CD4-positive, alpha-beta T cell treated with Interleukin-17A for 4 hours (primary cell): ENCODE data around the gene NOX3.
A peak's percentile ranks its signal among the peaks of the same experiment; 100 is the strongest.
"Not testable (repeated sequence)": the region's sequence is repeated elsewhere in the genome, so short reads cannot be mapped to it uniquely, and the experiment has no call there.

Experiments used
- DNase-seq: peaks from one replicate; pipeline ENCODE4 v3.0.0-alpha.2; 2020; ENCODE audit warnings: mixed read lengths

The NOX3 gene

DNA sequence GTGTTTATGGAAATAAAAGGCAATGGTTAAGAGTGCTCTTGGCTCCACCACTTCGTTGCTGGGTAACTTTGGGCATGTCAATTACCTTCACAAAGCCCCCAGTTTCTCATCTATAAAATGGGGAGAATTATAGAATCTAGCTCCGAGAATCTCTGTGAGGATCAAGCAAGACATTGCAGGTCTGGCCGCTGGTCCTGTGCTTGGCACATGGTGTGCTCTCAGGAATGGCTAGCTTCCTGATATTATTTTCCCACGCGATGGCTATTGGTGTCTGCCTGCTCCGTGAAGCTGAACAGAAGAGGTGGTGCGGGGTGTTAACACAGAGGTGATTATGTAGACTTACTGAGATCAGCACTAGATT is 57.0 kb downstream of the NOX3 start:
- DNase-seq, result no peak

DNA sequence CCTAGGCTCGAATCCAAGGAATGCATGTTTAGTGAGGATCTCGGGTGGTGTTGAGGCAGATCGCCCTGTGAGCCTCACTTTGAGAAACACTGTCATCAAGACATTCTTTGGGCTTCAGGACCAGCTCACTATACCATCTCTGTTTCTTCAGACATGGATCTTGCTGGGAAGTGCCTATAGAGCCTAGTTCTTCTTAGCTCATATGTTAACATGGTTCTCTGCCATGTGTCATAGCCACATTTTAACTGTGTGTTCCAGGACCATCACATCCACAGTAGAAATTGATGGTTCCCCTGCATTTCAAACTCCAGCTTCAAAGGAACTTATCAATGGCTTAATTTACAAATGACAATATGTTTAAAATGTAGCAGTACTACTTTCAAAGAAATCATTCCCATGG is 57.4 kb downstream of the NOX3 start:
- no peak for DNase-seq

DNA sequence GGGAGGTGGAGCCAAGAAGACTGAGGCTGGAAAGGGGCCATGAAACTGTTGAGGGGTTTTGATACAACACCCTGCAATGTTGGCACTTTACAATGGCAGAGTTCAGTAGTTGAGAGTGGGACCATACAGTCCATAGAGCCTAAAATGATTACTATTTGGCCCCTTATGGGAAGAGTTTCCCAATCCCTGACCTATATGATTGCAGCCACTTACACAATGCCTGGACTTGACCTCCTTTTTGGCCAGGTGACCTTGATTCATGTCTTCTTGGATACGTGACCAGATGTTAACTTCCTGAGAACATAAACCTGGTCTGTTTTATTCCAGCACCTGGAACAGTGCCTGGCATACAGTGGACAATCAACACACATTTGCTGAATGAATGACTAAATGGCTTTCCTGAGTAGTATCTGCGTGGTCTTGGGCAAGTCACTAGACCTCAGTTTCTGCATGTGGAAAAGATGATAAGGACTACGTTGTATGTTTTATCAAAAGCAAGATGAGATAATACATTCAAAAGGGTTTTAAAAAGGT is 58.4 kb downstream of the NOX3 start:
- DNase-seq, result no peak

DNA sequence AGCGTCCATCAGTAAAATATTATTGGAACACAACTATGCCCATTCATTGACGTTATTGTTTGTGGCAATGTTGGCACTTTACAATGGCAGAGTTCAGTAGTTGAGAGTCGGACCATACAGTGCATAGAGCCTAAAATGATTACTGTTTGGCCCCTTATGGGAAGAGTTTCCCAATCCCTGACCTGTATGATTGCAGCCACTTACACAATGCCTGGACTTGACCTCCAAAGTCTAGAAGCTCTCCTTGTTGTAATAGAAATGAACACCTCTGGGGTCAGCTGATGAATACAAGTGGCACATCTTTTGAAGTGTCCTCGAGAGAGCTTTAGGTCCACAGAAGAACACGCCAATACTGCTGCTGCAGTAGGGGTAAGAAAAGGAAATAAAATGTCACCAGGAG is 59.0 kb downstream of the NOX3 start:
- DNase-seq, result no peak

DNA sequence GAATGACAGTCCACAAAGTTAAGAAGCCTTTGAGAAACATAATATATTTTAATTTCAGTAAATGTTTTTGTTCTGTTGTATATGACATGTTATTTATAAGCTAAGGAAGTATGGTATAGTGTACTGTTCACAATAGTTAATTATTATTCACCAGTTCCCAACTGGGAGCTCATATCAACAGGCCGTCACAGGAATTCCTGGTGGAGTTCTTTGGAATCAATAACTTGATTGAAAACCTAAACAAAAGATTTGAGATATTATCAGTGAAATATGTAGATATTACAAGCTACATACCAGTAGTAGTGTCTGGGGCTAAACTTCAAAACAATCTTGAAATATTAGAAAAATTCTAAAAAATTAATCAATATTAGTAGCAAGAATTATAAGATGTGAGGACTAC is 60.3 kb downstream of the NOX3 start:
- DNase-seq, result no peak

DNA sequence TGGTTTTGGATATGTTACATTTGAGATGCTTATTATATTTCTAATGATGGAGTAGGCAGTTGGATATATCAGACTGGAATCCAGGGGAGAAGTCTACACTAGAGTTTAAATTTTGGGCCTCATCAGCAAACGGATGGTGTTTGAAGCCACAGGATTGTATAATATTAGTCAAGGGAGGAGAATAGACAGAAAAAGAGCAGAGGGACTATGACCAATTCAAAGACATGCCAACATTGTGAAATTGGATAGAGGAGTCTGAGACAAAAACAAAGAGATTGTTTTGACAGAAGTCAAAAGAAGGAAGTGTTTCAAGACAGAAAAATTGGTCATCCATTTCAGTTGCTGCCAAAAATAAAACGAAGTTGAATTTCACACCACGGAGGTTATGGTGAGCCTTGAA is 66.5 kb downstream of the NOX3 start:
- no peak for DNase-seq

DNA sequence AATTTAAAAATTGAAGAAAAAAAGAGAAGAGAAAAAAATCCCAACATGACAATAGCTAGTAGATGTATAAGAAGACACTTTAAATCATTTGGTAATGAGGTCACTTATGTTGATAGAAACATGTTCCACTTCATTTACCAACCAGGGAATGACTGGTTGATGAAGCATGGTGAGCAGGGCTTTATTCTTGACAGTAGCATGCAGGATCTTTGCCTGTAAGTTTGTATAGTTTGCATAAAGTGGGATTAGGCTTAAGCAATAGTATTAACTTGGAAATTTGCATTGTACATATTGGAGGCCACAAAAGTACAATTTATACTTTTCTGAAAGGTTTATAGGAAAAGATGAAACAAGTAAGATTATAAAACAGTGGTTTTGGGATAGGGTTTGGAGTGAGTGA is 67.0 kb downstream of the NOX3 start:
- DNase-seq, result no peak

DNA sequence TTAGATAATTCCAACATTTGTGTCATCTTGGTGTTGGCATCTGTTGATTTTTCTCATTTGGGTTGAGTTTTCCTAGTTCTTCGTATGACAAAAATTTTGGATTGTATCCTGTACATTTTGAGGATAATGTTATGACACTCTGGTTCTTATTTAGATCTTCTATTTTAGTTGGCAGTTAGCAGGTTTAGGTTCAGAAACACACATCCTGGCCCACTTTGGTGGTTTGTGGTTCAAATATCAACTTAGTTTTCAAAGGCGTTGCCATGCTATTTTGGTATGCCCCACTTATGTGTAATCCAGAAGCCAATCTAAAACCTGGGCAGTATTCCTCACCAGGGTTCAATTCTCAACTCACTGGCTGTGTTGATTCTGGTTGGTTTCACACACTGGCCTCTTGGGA is 68.2 kb downstream of the NOX3 start:
- DNase-seq, result no peak

DNA sequence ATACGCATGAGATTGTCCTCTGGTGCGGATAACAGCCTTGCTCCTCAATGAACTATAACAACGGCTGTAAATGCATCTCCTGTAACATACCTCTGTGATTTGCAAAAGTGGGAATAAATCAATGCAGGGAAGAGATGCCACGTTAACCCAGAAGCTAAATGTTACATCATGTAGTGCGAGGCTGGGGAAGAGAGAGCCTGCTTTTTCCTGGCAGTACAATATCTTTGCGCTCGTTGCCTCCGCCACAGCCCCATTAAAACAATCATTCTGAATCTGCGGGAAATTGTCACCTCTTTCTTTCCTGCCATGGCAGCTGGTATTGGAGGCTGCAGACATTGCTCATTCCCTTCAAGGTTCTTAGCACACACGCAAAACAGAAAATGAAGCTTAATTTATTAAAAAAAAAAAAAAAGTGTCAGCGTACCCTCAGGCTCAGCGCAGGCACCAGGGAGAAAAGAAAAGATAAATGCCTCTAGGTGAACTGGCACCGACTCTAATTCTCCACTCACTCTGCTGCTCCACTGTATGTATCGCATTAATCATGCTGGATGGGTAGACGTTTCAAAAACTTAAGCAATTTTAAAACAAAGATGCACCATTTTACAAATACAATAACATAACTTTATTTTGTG is 71.2 kb downstream of the NOX3 start:
- no peak for DNase-seq

DNA sequence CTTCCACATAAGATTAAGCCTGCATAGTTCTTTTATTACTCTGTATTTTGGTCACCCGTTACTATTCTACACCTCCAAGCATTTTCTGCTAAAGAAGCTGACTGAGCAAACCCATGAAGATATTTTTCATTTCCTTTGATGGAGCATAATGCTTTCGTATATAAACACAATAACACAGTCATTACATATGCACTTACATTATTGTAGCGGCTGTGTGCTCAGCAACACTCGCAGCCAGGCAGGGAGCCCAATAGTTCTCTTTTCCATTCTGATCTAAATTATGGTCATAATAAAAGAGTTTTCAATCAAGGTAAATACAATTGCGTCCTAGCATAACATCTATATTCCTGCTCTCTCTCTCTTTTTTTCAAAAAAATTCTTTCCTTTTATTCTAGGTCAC is 71.7 kb downstream of the NOX3 start:
- DNase-seq, result no peak

DNA sequence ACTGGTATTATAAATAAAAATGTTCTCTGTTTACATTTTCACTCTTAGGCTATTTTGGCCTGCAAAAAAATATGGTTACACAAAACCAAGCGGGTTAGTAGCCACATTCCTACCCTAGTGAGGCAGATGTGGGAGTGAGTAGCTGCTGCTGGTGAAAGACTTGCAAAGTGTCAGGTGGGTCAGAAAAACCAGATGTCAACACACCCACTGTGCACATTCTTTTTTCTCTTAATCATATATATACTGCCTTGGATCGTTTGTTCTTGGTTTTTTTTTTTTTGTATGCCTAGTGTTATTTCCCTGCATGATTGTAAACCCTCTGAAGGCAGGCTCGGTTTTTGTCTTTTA is 73.3 kb downstream of the NOX3 start:
- no peak for DNase-seq

DNA sequence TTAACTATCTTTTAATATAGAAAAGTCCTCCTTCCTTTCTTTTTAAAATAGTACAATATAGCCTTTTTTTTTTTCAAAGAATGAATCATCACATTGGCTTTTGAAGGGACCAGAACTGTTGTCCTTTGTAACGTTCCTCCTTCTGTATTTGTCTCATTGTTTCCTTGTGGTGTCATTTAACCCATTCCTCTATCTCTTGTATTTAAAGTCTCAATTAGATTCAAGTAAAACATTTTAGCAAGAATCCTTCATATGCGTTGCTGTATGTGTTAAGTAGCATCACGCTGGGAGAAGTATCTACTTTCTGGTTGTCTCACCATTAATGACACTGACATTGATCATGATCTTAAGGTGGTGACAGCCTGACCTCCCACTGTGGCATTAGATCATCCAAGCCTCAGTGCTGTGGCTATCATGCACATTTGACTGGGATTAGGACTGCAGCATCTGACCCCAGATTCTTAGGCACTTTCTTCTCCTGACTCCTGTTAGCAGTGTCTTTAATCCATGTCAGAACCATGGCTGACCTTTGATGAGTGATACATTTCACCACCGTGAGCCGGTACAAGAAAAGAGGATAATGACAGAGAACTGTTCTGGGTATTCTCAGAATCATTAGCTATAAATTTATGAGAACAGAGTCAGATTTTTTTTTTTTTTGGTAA is 73.8 kb downstream of the NOX3 start:
- DNase-seq, result no peak

DNA sequence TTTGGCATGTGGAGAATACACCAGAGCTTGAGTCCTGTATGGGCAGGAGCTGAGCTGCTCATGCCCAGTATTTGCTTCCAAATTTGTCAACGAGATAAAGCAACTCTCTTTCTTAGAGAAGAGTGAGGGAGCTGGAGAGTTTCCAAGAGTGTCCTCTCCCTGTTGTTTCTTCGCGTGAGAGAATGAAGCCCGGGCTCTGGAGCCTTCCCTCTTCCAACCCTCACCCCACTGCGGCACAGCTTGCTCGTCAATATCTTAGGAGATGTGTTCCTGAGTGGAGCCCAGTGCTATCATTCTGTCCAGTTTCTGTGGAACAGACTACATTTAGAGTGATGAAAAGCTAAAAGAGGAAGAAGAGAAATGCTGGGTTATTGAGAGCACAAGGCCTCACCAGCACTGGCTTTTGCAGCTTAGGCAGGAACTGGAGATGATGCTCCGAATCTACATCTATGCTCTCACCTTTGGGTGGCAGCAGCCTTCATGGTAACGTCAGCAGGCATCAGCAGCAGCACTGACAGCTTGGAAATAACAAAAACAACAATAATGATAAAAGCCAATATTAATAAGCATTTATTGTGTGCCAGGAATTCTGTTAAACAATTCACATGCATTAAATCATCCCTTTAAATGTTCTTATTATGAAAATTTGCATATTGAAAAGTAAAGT is 74.8 kb downstream of the NOX3 start:
- peak; percentile 13 for DNase-seq

DNA sequence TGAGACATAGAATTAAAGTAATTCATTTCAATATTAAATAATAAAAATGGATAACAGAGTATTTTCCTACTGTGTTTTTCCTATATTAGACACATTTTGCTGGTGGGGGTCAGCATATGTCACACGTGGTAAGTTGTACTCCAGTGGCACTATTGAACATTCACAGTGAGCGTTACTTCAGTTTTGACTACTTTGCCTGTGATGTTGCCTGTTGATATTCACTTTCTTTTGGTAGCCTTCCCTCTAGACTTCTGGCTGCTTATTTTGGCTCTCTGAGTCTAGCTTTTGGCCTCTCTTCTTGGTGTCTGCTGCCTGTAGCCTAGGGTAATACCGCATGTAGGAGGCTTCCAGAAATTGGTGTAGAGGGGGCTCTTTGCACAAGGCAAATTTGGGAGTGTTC is 76.9 kb downstream of the NOX3 start:
- no peak for DNase-seq

DNA sequence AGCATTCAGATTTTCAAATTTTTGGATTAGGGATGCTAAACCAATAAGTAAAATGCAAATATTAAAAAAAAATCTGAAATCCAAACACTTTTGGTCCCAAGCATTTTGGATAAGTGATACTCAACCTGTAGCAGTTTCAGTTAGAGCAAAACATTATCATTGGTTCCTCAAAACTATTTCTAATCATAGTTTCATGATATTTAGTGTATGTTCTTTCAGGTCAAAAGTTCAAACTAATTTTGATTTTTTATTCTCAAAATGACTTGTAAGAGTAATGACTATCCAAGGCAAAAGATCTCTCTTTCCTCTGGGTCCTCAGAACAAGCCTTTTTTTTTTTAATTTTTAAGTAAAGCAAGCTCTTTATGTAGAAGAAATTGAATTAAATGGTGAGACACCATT is 77.4 kb downstream of the NOX3 start:
- no peak for DNase-seq

DNA sequence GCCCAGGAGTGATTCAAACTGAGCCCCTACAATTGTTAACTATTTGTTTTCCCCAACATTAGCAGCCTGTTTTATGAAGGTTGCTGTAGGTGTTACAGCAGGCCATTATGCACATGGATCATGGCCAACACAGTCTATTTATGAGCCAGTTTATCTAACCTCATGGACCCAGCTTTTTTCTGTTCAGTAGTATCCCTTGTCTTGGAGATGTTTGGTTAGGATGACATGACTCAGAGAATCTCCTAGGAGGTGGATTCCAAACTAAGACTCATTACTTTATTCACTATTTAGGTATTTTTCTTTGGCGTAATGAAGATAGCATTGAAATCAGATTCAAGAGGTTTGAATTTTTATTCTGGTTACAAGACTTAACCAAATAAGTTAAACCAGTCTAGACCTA is 78.6 kb downstream of the NOX3 start:
- no peak for DNase-seq

DNA sequence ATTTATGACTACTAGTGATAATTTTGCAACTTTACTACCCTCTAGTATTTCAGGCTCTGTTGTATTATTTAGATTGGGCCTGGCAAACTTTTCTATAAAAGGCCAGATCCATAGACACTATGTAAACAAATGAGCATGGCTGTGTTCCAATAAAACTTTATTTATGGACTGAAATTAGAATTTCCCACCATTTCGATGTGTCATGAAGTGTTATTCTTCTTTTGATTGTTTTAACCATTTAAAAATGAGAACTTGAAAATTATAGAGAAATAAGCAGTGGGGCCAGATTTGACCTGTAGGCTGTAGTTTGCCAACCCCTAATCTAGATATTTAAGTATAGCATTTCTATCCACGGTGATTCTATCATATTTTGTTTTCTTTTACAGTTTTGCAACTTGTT is 79.8 kb downstream of the NOX3 start:
- DNase-seq, result no peak

DNA sequence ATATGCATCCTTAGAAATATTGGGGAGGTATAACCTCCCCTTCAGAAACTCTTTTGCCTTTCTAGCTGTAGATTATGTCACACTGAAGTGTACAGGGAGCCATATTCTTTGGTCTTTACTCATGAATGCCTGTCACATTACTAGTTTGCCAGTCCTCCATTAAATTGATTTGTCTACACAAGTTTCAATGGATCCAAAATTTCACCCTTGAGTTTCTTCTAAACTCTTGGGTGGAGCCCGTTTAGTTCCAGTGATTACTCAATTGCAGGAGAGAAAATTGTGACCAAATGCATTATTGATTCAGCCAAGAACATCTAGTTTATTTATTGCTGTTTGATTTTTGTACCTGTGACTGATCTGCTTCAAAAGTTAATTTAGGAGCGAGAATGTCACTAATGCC is 81.0 kb downstream of the NOX3 start:
- DNase-seq, result no peak

DNA sequence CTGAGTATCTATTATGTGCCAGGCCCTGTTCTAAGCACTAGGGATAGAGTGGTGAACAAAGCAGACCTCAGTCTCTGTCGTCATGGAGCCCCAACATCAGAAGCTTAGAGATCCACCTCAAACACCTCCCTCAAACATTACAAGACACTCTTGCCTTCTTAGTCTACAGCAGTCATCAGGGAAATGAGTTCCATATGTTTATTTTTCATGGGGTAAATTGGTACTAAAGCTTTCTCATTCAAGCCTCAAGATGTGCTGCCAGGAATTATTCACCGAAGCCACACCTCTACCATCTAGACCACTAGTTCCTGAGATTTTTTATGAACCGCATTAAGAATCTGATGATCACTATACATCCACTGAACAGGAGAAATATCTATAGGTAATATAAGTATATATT is 82.4 kb downstream of the NOX3 start:
- no peak for DNase-seq

DNA sequence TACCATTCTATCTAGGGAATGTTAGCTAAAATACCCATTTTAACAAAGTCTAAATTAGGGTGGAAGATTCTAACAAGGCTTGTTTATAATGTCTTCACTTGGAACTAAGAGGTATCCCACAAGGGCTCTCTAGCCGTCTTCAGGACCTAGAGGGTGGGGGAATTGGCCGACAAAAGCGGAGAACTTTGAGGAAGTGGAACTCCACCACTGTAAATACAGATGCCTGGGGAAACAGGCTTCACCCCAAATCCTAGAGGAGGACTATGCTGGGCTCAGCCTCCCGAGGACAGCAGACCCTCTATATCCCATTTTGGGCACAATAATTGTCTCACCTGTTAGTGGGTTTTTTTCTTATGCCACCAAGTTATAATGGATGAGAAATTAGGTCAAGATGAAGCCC is 83.4 kb downstream of the NOX3 start:
- DNase-seq, result no peak

DNA sequence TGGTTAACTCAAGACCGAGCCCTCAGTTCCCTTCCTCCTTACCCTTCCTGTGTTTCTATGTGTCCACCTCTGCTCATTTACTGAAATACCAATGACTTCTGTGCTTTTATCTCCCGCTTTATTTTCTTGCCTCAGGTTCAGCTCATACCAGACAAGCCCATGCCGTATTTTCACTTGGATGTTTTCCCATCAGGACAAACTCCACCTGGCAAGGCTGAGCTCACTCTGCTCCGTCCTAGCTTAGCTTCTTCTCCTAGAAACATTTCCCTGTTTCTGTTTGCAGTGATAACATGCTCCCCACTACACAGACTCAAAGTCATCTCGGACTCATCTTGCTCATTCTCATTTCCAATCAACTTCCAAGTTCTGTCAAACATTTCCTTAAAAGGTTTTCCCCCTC is 84.4 kb downstream of the NOX3 start:
- DNase-seq, result no peak

DNA sequence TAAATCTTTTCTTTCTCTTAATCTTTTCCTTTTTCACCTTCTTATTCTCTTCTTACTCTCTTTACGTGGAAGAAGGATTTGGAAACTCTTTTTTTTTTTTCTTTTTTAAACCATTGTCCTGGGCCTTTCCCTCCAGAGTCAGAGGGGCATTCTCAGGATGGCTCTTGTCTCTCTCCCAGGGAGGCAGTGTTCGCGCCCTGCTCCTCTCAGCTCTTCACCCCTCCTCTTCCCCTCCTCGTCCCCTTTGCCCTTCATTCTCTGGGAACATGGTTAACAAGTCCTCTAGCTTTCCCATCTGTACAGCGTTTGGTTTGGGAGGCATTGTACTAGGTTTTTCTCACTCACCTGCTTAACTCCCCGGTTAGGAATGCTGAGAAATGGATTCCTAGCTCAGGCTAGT is 89.3 kb downstream of the NOX3 start:
- DNase-seq, result no peak

DNA sequence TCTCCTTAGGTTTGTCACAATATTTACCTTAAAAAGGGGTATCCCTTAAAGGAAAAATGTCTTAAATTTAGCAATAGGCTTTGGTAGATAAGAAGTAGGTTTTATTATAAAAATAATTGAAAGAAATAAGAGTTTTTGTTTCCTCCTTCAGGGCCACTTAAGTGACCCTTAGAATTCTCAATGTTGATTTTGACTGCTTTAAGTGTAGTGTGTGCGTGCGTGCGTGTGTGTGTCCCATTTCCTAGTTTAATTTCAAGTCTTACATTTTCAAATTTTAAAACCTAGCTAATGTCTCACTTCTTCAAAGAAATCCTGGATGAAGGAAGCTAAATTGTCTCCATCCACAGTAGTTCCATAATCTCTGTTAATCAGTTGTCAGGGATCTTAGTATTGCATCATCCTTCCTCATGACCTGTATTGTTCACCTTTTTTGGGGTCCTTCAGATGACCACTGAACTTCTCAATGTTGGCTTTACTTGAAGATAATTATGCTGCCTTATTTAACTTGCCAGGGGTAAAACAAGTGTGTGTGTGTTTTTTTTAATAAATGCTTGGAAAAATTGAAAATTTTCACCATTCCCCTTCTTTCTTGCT is 90.7 kb downstream of the NOX3 start:
- DNase-seq, result no peak

DNA sequence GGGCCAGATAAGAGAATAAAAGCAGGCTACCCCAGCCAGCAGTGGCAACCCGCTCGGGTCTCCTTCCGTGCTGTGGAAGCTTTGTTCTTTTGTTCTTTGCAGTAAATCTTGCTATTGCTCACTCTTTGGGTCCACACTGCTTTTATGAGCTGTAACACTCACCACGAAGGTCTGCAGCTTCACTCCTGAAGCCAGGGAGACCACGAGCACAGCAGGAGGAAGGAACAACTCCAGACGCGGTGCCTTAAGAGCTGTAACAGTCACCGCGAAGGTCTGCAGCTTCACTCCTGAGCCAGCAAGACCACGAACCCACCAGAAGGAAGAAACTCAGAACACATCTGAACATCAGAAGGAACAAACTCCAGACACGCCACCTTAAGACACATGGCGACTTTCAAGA is 91.6 kb downstream of the NOX3 start:
- not testable (repeated sequence) for DNase-seq
